GM23338 (cell line): ENCODE measurements around the gene CCR5. TPM values are rescaled to one million over a fixed set of nuclear protein-coding genes. Genes with fewer than 3 reads are reported as not detected.

Source experiments
- ATAC-seq: fragments of 200-7000 bp; cut with Tn5 transposase; 3 replicates; pipeline ENCODE4 v1.9.1; 2020
- DNase-seq: peaks from one replicate; pipeline ENCODE4 v3.0.0-alpha.2; 2015; ENCODE audit warnings: low spot score
- H2AFZ ChIP-seq: fragments of 200-600 bp; sonication (generic); 2 replicates; pipeline ENCODE4 v1.8.0; 2016; ENCODE audit warnings: antibody characterized with exemption, mild to moderate bottlenecking, moderate library complexity
- H3F3A ChIP-seq: fragments of 200-600 bp; sonication (generic); replicated peaks from 2 replicates; pipeline ENCODE4 v1.8.0; 2017; ENCODE audit warnings: antibody characterized with exemption, mixed run types, low read depth
- H3K27ac ChIP-seq: fragments of 200-600 bp; sonication (generic); 2 replicates; pipeline ENCODE4 v1.6.1; 2016; ENCODE audit warnings: low read depth
- H3K27me3 ChIP-seq: fragments of 200-600 bp; sonication (generic); 2 replicates; pipeline ENCODE4 v1.8.0; 2016; ENCODE audit warnings: mild to moderate bottlenecking, mixed run types, moderate library complexity; ENCODE audit not compliant: insufficient read depth
- H3K36me3 ChIP-seq: fragments of 200-600 bp; sonication (generic); 2 replicates; pipeline ENCODE4 v1.8.0; 2016; ENCODE audit warnings: mild to moderate bottlenecking; ENCODE audit not compliant: insufficient read depth
- H3K4me1 ChIP-seq: fragments of 200-600 bp; sonication (generic); 2 replicates; pipeline ENCODE4 v1.8.0; 2016; ENCODE audit warnings: mild to moderate bottlenecking, moderate library complexity; ENCODE audit not compliant: insufficient read depth
- H3K4me2 ChIP-seq: fragments of 200-600 bp; sonication (generic); 2 replicates; pipeline ENCODE4 v1.7.1; 2017; ENCODE audit warnings: mixed run types
- H3K4me3 ChIP-seq: fragments of 200-600 bp; sonication (generic); 2 replicates; pipeline ENCODE4 v1.6.1; 2016; ENCODE audit warnings: mixed run types
- H3K79me2 ChIP-seq: fragments of 200-600 bp; sonication (generic); replicated peaks from 2 replicates; pipeline ENCODE4 v1.8.0; 2017; ENCODE audit warnings: mild to moderate bottlenecking; ENCODE audit not compliant: insufficient read depth
- H3K9me2 ChIP-seq: fragments of 200-600 bp; sonication (generic); 2 replicates; pipeline ENCODE4 v1.8.0; 2017; ENCODE audit not compliant: insufficient read depth
- H4K20me1 ChIP-seq: fragments of 200-600 bp; sonication (generic); replicated peaks from 2 replicates; pipeline ENCODE4 v1.8.0; 2017; ENCODE audit warnings: mild to moderate bottlenecking; ENCODE audit not compliant: insufficient read depth
- H3K27ac Mint-ChIP-seq: 2 replicates; pipeline ENCODE4 v1.8.0; 2020; ENCODE audit warnings: inconsistent platforms, mild to moderate bottlenecking, moderate library complexity, mixed read lengths
- H3K27me3 Mint-ChIP-seq: 3 replicates; pipeline ENCODE4 v1.8.0; 2022; ENCODE audit warnings: low read depth, mild to moderate bottlenecking, moderate library complexity, mixed read lengths, inconsistent platforms; ENCODE audit not compliant: insufficient read depth, poor library complexity
- H3K36me3 Mint-ChIP-seq: 3 replicates; pipeline ENCODE4 v1.8.0; 2021; ENCODE audit warnings: low read depth, mild to moderate bottlenecking, inconsistent platforms, moderate library complexity, mixed read lengths
- H3K4me1 Mint-ChIP-seq: 3 replicates; pipeline ENCODE4 v1.8.0; 2020; ENCODE audit warnings: mild to moderate bottlenecking, inconsistent platforms, mixed read lengths
- H3K4me3 Mint-ChIP-seq: 3 replicates; pipeline ENCODE4 v1.8.0; 2021; ENCODE audit warnings: moderate library complexity, mild to moderate bottlenecking, inconsistent platforms, mixed read lengths
- H3K9me3 Mint-ChIP-seq: 3 replicates; pipeline ENCODE4 v1.8.0; 2020; ENCODE audit warnings: moderate library complexity, mild to moderate bottlenecking, inconsistent platforms, mixed read lengths
- CREB1 ChIP-seq: fragments of 250-450 bp; sonication (Bioruptor Pico); IDR thresholded peaks from 2 replicates; pipeline ENCODE4 v1.5.0; 2020; ENCODE audit warnings: low read depth, mild to moderate bottlenecking, moderate library complexity
- EZH2 ChIP-seq: fragments of 200-600 bp; sonication (generic); IDR thresholded peaks from one replicate; pipeline ENCODE4 v1.8.0; 2017; ENCODE audit warnings: antibody characterized with exemption, mild to moderate bottlenecking, low read depth; ENCODE audit not compliant: unreplicated experiment
- EZH2phosphoT487 ChIP-seq: fragments of 200-600 bp; sonication (generic); IDR thresholded peaks from one replicate; pipeline ENCODE4 v1.8.1; 2018; ENCODE audit warnings: antibody characterized with exemption; ENCODE audit not compliant: unreplicated experiment
- JUNB ChIP-seq: IDR thresholded peaks from one replicate; pipeline ENCODE4 v1.6.1; 2016; ENCODE audit warnings: antibody characterized with exemption; ENCODE audit not compliant: unreplicated experiment
- NANOG ChIP-seq: IDR thresholded peaks from 2 replicates; pipeline ENCODE4 v1.6.1; 2016; ENCODE audit warnings: antibody characterized with exemption, borderline replicate concordance
- POLR2AphosphoS5 ChIP-seq: IDR thresholded peaks from 2 replicates; pipeline ENCODE4 v1.6.1; 2016; ENCODE audit warnings: antibody characterized with exemption, low read depth
- STAT1 ChIP-seq: IDR thresholded peaks from one replicate; pipeline ENCODE4 v1.6.1; 2016; ENCODE audit warnings: antibody characterized with exemption; ENCODE audit not compliant: unreplicated experiment
- ZNF114 ChIP-seq: fragments of 250-450 bp; sonication (Bioruptor Pico); IDR thresholded peaks from 2 replicates; pipeline ENCODE4 v1.5.0; 2020; ENCODE audit warnings: mild to moderate bottlenecking, moderate library complexity
- ZNF331 ChIP-seq: fragments of 250-450 bp; sonication (Bioruptor Pico); IDR thresholded peaks from 2 replicates; pipeline ENCODE4 v1.5.0; 2020; ENCODE audit warnings: low read depth, mild to moderate bottlenecking, moderate library complexity
- polyA plus RNA-seq: library from polyadenylated mRNA; unstranded; fragments of >200 nt; fragmentation: Nextera tagmentation; extraction: Ambion mirVana; gene quantifications from 2 replicates; pipeline ENCODE4 v1.2.1, GENCODE V29; 2016
- total RNA-seq: library from RNA; depleted of rRNA; stranded (reverse); fragments of >200 nt; shearing (Covaris generic); gene quantifications from 2 replicates; pipeline ENCODE4 v1.2.3, GENCODE V29; 2014
- TF ChIP-seq, protein P1 (sequence below): IDR thresholded peaks from one replicate; pipeline ENCODE4 v1.6.1; 2018; ENCODE audit warnings: antibody characterized with exemption; ENCODE audit not compliant: unreplicated experiment
- TF ChIP-seq, protein P2 (sequence below): IDR thresholded peaks from 2 replicates; pipeline ENCODE4 v1.6.1; 2016; ENCODE audit warnings: antibody characterized with exemption
- TF ChIP-seq, protein P3 (sequence below): fragments of 250-450 bp; sonication (Bioruptor Pico); IDR thresholded peaks from 2 replicates; pipeline ENCODE4 v1.5.0; 2020; ENCODE audit warnings: mild to moderate bottlenecking, moderate library complexity
- TF ChIP-seq, protein P4 (sequence below), 2 experiments: fragments of 200-600 bp in 1 of 2; sonication (generic) in 1 of 2; conservative IDR thresholded peaks; 2 replicates each; pipeline versions ENCODE4 v1.5.1 to v1.6.1; 2016 to 2017; ENCODE audit warnings: antibody characterized with exemption in 2 of 2, low read depth in 2 of 2, mild to moderate bottlenecking in 2 of 2, moderate library complexity in 1 of 2

Gene CCR5
- total and polyA plus RNA-seq, 2 experiments from 2014 or later = not detected

DNA sequence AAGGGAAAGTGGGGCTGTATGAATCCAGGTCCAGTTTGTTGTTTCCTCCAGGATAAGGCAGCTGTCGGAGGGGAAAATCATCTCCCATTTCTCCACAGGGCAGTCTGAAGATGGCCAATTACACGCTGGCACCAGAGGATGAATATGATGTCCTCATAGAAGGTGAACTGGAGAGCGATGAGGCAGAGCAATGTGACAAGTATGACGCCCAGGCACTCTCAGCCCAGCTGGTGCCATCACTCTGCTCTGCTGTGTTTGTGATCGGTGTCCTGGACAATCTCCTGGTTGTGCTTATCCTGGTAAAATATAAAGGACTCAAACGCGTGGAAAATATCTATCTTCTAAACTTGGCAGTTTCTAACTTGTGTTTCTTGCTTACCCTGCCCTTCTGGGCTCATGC, 37.2 kb downstream of the CCR5 start:
- Histone ChIP-seq H3K27me3 (no peaks in the 10 kb centered on the region), H3K9me2 (no peaks in the 10 kb centered on the region), H3K4me2 (no peak overlapping the region), H3K4me1 (no peaks in the 10 kb centered on the region), H3K4me3 (no peak overlapping the region), H3K36me3 (no peaks in the 10 kb centered on the region), H2AFZ (no peak overlapping the region), H4K20me1 (no peaks in the 10 kb centered on the region), H3K79me2 (no peaks in the 10 kb centered on the region), H3K27ac (no peak overlapping the region), H3F3A (no peaks in the 10 kb centered on the region)
- no peak for ATAC-seq
- H3K9me3 Mint-ChIP-seq = no peaks in the 10 kb centered on the region
- H3K4me1 Mint-ChIP-seq = no peaks in the 10 kb centered on the region; the same call in 2 of the 3 replicates
- no peaks in the 10 kb centered on the region for H3K36me3 Mint-ChIP-seq
- TF ChIP-seq, protein P1, sequence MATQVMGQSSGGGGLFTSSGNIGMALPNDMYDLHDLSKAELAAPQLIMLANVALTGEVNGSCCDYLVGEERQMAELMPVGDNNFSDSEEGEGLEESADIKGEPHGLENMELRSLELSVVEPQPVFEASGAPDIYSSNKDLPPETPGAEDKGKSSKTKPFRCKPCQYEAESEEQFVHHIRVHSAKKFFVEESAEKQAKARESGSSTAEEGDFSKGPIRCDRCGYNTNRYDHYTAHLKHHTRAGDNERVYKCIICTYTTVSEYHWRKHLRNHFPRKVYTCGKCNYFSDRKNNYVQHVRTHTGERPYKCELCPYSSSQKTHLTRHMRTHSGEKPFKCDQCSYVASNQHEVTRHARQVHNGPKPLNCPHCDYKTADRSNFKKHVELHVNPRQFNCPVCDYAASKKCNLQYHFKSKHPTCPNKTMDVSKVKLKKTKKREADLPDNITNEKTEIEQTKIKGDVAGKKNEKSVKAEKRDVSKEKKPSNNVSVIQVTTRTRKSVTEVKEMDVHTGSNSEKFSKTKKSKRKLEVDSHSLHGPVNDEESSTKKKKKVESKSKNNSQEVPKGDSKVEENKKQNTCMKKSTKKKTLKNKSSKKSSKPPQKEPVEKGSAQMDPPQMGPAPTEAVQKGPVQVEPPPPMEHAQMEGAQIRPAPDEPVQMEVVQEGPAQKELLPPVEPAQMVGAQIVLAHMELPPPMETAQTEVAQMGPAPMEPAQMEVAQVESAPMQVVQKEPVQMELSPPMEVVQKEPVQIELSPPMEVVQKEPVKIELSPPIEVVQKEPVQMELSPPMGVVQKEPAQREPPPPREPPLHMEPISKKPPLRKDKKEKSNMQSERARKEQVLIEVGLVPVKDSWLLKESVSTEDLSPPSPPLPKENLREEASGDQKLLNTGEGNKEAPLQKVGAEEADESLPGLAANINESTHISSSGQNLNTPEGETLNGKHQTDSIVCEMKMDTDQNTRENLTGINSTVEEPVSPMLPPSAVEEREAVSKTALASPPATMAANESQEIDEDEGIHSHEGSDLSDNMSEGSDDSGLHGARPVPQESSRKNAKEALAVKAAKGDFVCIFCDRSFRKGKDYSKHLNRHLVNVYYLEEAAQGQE = no peak
- TF ChIP-seq ZNF114 (no peak), NANOG (no peak), JUNB (no peak), EZH2phosphoT487 (no peak), ZNF331 (CRISPR knock-in tag) (no peak), EZH2 (no peak), STAT1 (no peak), POLR2AphosphoS5 (no peak), CREB1 (CRISPR knock-in tag) (no peak)
- TF ChIP-seq, protein P2, sequence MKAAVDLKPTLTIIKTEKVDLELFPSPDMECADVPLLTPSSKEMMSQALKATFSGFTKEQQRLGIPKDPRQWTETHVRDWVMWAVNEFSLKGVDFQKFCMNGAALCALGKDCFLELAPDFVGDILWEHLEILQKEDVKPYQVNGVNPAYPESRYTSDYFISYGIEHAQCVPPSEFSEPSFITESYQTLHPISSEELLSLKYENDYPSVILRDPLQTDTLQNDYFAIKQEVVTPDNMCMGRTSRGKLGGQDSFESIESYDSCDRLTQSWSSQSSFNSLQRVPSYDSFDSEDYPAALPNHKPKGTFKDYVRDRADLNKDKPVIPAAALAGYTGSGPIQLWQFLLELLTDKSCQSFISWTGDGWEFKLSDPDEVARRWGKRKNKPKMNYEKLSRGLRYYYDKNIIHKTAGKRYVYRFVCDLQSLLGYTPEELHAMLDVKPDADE = no peak
- TF ChIP-seq, protein P3, sequence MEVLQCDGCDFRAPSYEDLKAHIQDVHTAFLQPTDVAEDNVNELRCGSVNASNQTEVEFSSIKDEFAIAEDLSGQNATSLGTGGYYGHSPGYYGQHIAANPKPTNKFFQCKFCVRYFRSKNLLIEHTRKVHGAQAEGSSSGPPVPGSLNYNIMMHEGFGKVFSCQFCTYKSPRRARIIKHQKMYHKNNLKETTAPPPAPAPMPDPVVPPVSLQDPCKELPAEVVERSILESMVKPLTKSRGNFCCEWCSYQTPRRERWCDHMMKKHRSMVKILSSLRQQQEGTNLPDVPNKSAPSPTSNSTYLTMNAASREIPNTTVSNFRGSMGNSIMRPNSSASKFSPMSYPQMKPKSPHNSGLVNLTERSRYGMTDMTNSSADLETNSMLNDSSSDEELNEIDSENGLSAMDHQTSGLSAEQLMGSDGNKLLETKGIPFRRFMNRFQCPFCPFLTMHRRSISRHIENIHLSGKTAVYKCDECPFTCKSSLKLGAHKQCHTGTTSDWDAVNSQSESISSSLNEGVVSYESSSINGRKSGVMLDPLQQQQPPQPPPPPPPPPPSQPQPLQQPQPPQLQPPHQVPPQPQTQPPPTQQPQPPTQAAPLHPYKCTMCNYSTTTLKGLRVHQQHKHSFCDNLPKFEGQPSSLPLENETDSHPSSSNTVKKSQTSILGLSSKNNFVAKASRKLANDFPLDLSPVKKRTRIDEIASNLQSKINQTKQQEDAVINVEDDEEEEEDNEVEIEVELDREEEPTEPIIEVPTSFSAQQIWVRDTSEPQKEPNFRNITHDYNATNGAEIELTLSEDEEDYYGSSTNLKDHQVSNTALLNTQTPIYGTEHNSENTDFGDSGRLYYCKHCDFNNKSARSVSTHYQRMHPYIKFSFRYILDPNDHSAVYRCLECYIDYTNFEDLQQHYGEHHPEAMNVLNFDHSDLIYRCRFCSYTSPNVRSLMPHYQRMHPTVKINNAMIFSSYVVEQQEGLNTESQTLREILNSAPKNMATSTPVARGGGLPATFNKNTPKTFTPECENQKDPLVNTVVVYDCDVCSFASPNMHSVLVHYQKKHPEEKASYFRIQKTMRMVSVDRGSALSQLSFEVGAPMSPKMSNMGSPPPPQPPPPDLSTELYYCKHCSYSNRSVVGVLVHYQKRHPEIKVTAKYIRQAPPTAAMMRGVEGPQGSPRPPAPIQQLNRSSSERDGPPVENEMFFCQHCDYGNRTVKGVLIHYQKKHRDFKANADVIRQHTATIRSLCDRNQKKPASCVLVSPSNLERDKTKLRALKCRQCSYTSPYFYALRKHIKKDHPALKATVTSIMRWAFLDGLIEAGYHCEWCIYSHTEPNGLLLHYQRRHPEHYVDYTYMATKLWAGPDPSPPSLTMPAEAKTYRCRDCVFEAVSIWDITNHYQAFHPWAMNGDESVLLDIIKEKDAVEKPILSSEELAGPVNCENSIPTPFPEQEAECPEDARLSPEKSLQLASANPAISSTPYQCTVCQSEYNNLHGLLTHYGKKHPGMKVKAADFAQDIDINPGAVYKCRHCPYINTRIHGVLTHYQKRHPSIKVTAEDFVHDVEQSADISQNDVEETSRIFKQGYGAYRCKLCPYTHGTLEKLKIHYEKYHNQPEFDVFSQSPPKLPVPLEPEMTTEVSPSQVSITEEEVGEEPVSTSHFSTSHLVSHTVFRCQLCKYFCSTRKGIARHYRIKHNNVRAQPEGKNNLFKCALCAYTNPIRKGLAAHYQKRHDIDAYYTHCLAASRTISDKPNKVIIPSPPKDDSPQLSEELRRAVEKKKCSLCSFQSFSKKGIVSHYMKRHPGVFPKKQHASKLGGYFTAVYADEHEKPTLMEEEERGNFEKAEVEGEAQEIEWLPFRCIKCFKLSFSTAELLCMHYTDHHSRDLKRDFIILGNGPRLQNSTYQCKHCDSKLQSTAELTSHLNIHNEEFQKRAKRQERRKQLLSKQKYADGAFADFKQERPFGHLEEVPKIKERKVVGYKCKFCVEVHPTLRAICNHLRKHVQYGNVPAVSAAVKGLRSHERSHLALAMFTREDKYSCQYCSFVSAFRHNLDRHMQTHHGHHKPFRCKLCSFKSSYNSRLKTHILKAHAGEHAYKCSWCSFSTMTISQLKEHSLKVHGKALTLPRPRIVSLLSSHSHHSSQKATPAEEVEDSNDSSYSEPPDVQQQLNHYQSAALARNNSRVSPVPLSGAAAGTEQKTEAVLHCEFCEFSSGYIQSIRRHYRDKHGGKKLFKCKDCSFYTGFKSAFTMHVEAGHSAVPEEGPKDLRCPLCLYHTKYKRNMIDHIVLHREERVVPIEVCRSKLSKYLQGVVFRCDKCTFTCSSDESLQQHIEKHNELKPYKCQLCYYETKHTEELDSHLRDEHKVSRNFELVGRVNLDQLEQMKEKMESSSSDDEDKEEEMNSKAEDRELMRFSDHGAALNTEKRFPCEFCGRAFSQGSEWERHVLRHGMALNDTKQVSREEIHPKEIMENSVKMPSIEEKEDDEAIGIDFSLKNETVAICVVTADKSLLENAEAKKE (CRISPR knock-in tag) = no peak
- TF ChIP-seq, protein P4, sequence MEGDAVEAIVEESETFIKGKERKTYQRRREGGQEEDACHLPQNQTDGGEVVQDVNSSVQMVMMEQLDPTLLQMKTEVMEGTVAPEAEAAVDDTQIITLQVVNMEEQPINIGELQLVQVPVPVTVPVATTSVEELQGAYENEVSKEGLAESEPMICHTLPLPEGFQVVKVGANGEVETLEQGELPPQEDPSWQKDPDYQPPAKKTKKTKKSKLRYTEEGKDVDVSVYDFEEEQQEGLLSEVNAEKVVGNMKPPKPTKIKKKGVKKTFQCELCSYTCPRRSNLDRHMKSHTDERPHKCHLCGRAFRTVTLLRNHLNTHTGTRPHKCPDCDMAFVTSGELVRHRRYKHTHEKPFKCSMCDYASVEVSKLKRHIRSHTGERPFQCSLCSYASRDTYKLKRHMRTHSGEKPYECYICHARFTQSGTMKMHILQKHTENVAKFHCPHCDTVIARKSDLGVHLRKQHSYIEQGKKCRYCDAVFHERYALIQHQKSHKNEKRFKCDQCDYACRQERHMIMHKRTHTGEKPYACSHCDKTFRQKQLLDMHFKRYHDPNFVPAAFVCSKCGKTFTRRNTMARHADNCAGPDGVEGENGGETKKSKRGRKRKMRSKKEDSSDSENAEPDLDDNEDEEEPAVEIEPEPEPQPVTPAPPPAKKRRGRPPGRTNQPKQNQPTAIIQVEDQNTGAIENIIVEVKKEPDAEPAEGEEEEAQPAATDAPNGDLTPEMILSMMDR (conservative IDR thresholded peaks at IDR 0.05; ENCODE audit: low read depth in 2 of 2) = no peak
- no peak for DNase-seq
- peaks cover 4% of the 10 kb centered on the region for H3K27me3 Mint-ChIP-seq
- no peak overlapping the region for H3K4me3 Mint-ChIP-seq
- H3K27ac Mint-ChIP-seq = no peak overlapping the region
